Measurements from ENCODE around the gene COL18A1. TPM values are rescaled to one million over a fixed set of nuclear protein-coding genes. Genes with fewer than 3 reads are reported as not detected.

The COL18A1 gene
- total and polyA plus RNA-seq, 2 of the 8 experiments (the other 6 are each of a cell fraction or from before 2014, with no cell fraction given) = 145 to 201 TPM

DNA sequence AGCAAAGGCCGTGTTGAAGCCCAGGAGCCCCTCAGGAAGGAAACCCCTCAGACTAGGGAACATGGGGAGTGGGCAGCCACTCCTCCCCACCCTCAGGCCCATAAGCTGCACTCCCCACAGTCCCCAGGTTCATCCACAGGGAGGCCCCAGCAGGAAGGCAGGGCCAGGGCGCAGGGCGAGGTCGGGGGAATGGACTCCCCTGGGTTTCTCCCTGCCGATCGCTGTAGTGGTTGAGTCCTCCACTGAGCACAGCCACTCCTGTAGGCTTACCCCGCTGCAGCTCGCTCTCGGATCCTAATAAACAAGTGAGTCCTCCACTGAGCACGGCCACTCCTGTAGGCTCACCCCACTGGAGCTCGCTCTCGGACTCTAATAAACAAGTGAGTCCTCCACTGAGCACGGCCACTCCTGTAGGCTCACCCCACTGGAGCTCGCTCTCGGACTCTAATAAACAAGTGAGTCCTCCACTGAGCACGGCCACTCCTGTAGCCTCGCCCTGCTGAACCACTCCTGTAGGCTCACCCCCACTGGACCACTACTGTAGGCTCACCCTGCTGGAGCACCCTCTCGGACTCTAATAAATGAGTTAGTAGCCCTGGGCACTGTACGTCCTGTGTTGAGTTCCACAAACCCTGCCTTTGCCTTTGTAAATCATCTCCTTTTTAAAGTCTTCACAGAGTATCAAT lies 16.2 kb upstream of the COL18A1 start (continued):
- TF ChIP-seq, protein P1, sequence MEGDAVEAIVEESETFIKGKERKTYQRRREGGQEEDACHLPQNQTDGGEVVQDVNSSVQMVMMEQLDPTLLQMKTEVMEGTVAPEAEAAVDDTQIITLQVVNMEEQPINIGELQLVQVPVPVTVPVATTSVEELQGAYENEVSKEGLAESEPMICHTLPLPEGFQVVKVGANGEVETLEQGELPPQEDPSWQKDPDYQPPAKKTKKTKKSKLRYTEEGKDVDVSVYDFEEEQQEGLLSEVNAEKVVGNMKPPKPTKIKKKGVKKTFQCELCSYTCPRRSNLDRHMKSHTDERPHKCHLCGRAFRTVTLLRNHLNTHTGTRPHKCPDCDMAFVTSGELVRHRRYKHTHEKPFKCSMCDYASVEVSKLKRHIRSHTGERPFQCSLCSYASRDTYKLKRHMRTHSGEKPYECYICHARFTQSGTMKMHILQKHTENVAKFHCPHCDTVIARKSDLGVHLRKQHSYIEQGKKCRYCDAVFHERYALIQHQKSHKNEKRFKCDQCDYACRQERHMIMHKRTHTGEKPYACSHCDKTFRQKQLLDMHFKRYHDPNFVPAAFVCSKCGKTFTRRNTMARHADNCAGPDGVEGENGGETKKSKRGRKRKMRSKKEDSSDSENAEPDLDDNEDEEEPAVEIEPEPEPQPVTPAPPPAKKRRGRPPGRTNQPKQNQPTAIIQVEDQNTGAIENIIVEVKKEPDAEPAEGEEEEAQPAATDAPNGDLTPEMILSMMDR (IDR thresholded peaks at IDR 0.05; ENCODE audit: control extremely low read depth in 1 of 3, insufficient read depth in 1 of 3, low read depth in 1 of 3, low read length in 3 of 3) = no peak
- TF ChIP-seq SUZ12 (IDR thresholded peaks at IDR 0.05; ENCODE audit: low read length) (no peak), BRCA1 (IDR thresholded peaks at IDR 0.05; ENCODE audit: low read depth, low read length) (no peak), CEBPB (IDR thresholded peaks at IDR 0.05; ENCODE audit: low read depth, low read length) (no peak), CTBP2 (IDR thresholded peaks at IDR 0.05; ENCODE audit: borderline replicate concordance, insufficient read depth, insufficient read length, low read length) (no peak), GTF2F1 (IDR thresholded peaks at IDR 0.05; ENCODE audit: borderline replicate concordance, low read depth, low read length) (no peak)

All from H1 (cell line).